Stimulated activated CD4-positive, alpha-beta T cell treated with anti-CD3 and anti-CD28 coated beads, Interleukin-12 subunit alpha, Interleukin-12 subunit beta, amount 100 ng/mL, for 4 hours (primary cell): Measurements from ENCODE around the gene ACSM2A.
"Not testable (repeated sequence)": the region's sequence is repeated elsewhere in the genome, so short reads cannot be mapped to it uniquely, and the experiment has no call there.

Experiments used
- DNase-seq: peaks from one replicate; pipeline ENCODE4 v3.0.0-alpha.2; 2020

Gene ACSM2A, protein sequence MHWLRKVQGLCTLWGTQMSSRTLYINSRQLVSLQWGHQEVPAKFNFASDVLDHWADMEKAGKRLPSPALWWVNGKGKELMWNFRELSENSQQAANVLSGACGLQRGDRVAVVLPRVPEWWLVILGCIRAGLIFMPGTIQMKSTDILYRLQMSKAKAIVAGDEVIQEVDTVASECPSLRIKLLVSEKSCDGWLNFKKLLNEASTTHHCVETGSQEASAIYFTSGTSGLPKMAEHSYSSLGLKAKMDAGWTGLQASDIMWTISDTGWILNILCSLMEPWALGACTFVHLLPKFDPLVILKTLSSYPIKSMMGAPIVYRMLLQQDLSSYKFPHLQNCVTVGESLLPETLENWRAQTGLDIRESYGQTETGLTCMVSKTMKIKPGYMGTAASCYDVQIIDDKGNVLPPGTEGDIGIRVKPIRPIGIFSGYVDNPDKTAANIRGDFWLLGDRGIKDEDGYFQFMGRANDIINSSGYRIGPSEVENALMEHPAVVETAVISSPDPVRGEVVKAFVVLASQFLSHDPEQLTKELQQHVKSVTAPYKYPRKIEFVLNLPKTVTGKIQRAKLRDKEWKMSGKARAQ

DNA sequence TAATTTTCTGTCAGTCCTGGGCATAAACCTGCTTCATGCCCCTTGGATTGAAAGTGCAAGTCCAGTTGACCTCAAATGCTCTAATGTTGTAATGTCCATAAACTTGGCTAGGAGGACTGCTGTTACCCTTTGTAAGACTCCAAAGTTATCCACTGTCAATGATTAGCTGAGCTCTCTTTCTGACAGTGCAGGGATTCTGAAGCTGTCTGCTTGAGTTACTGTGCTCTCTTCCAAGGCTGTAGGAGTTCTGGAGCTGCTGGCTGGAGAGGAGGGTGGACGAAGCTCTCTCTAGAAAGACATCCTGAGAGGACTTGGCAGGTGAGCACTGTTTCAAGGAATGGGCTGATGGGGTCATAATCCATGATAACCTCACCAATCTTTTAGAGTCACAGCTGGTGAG, at the start of gene ACSM2A:
Gene ACSM2A, plus strand, starts transcription at position 158 of the 400 bp plus-strand sequence. CDS start 8,594 bp downstream, outside the sequence.
- not testable (repeated sequence) for DNase-seq

GRCh38 chr16:20402651-20403050, 48.7 kb upstream of the ACSM2A start:
- DNase-seq = no peak

DNA sequence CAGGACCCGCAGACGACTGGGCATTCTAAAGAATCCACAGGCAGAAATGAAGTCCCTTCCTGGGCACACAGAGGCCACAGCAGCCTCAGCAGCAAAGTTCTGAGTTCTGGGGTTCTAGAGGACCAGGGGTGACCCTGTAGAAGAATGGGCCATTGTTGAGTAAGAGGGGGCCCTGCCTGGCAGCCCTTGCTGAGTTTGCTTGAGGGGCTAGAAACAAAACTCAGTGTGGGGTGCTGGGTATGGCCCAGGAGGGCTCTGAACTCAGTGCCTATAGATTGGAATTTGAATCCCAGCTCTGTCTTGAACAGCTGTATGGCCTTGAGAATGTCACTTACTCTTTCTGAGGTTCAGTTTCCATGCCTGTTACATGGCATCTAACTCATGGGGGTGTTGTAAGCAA, 46.7 kb upstream of the ACSM2A start, which contains the start of gene PDILT:
Gene PDILT, minus strand, starts transcription at position 101 of the 400 bp plus-strand sequence. CDS start 5,437 bp downstream, outside the sequence.
- no peak for DNase-seq

GRCh38 chr16:20409398-20410120, 41.8 kb upstream of the ACSM2A start, which contains the start of gene ACSM5:
ACSM5 (plus strand) TSS chr16:20409534; CDS start chr16:20411485, 1,951 bp downstream.
- DNase-seq = no peak

GRCh38 chr16:20410121-20410723, 41.1 kb upstream of the ACSM2A start:
- no peak for DNase-seq

DNA sequence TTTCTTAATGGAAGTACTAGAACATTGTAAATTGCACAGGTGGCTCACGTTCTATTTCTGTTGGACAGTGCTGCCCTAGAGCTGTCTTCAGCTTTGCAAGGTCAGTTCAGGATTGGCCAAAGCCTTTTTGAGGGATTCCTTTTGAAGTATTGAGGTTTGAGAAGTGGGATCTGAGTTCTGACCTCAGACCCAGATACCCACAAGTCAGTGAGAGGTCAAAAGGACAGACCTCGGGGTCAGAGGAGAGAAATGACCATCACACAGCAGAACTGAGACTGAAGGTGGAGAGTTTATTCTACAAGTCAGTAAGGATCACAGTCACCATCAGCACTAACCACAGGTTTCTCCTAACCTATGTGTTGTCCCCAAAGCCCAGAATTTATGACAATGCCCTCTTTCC, 40.3 kb upstream of the ACSM2A start:
- DNase-seq = no peak

GRCh38 chr16:20415541-20415940, 35.8 kb upstream of the ACSM2A start:
- no peak for DNase-seq

GRCh38 chr16:20419093-20419492, 32.2 kb upstream of the ACSM2A start:
- DNase-seq = not testable (repeated sequence)

DNA sequence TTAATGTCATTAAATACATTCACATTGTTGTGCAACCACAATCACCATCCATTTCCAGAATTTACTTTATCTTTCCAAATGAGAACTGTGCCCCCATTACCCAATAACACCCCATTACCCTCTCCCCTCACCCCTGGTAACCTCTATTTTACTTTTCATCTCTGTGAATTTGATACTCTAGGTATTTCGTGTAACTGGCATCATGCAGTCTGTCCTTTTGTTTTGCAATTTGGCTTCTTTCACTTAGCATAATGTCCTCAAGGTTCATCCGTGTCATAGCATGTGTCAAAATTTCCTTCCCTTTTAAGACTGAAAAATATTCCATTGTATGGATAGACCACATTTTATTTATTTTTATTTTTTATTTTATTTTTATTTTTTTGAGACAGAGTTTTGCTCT, 29.6 kb upstream of the ACSM2A start:
- DNase-seq = not testable (repeated sequence)

DNA sequence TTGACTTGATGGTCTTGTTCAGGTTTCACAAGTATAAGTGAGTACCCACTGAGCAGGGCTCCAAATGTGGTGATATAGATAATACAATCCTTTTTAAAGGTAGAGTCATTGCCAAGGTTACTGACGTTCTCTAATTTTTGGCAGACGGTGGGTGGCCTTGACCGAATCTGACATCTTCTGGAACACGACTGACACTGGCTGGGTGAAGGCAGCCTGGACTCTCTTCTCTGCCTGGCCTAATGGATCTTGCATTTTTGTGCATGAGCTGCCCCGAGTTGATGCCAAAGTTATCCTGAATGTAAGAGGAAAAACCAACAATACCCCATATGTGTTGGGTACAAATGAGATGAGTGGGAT, 27.6 kb upstream of the ACSM2A start:
- not testable (repeated sequence) for DNase-seq

- DNase-seq = no peak
Observed at GRCh38 chr16:20424129-20424866, 27.0 kb upstream of the ACSM2A start.

DNA sequence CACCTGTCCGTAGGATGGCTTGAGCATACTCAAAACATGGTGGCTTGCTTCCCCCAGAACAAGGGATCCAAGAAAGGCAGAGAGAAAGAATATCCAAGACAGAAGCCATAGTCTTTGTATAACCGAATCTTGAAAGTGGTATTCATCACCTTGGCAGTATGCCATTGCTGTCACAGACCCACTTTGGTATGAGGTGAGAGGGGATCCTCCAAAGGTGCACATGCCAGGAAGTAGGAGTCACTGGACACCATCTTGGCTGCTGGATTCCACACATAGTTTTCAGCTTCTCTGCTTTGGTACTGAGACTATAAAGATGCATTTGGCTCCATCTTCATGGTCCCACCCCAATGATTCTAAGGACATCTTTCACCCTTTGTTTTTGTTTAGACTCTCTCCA, 23.9 kb upstream of the ACSM2A start:
- not testable (repeated sequence) for DNase-seq

GRCh38 chr16:20429499-20429898, 21.8 kb upstream of the ACSM2A start:
- not testable (repeated sequence) for DNase-seq

- not testable (repeated sequence) for DNase-seq
Observed at GRCh38 chr16:20430480-20430879, 20.8 kb upstream of the ACSM2A start.

- DNase-seq = no peak
Observed at GRCh38 chr16:20430948-20431347, 20.4 kb upstream of the ACSM2A start.

- not testable (repeated sequence) for DNase-seq
Observed at GRCh38 chr16:20438950-20439349, 12.4 kb upstream of the ACSM2A start.

GRCh38 chr16:20439820-20440231, 11.5 kb upstream of the ACSM2A start:
- not testable (repeated sequence) for DNase-seq

GRCh38 chr16:20440731-20441130, 10.6 kb upstream of the ACSM2A start:
- DNase-seq = not testable (repeated sequence)

DNA sequence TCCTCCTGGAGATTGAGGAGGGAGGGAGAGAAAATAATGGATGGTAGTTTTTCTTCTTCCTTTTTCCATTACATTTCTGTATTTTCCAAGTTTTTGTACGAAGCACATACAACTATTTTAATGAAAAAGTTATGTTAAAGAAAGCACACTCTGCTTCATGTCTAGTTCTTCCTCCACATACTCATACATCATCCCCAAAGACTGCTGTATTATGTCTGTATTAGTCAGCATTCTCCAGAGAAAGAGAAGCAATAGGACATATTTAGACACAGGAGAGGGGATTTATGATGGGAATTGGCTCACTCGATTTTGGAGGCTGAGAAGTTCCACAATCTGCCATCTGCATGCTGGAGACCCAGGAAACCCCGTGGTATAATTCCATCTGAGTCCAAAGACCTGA, 10.1 kb upstream of the ACSM2A start:
- DNase-seq = no peak

- DNase-seq = not testable (repeated sequence)
Observed at GRCh38 chr16:20441859-20442258, 9.5 kb upstream of the ACSM2A start.

GRCh38 chr16:20446652-20447393, 4.5 kb upstream of the ACSM2A start:
- DNase-seq = not testable (repeated sequence)
